NCI-H82 treated with DMSO at 0.1 percent for 48 hours (cell line): ENCODE measurements around the gene POLD3.
A peak's percentile ranks its signal among the peaks of the same experiment; 100 is the strongest.

ENCODE experiments used
- DNase-seq: peaks from one replicate; lab custom pipeline; 2025; ENCODE audit not compliant: unreplicated experiment; lab: John Stamatoyannopoulos, UW

POLD3 gene

DNA sequence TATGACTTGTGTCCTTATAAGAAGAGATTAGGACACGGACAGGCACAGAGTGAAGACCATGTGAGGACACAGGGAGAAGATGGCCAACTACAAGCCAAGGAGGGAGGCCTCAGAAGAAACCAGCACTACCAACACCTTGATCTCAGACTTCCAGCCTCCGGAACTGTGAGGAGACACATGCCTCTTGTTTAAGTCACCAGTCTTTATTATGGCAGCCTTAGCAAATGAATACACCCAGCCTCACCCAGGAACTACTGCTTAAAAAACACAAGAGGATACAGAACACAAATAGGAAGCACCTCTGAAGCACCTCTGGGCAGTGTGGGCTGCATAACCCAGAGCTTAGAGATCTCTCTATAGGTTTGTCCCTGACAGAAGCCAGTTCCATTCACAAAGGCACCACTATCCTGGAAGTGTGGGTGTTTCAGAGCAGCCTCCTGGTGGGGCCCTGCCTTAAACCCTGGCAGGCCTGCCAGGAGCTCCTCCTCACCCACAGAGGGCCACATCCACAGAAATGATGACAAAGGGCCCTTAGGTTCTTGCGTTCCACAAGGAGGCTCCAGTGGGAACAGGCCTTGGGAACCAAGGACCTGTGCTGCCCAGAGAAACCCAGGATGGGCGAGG is 80.1 kb downstream of the POLD3 start:
- DNase-seq = no peak

DNA sequence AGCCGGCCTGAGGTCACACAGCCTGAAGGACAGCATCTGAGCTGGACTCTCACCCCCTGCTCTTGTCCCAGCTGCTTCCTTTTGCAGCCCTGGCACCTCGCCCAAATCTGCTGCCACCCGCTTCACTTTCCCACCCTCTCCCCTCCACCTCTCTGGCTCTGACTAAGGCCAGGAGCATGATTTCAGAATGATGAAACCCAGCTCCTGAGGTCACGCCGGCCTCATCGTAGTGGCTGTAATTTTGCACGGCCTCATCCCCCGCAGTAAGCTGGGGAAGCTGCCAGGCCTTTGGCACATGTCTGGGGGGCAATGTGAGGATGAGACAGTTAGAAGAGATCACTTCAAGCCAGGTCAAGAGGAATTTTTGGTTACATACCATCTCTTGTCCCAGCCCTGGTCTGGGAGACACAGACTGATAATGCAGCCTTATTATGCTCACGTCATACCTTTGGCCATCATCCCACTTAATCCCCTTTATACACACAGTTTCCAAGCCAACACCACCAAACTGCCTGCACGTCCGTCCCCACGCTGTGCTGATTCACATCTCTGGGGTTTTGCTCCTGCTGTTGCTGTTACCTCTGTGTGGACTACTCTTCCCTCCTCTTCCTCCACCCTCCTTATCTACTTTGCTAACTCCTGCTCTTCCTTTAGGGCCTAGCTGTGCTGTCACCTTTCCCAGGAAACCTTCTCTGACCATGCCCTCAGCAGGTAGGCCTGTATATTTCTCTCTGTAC is 80.7 kb downstream of the POLD3 start:
- peak; percentile 37 for DNase-seq

DNA sequence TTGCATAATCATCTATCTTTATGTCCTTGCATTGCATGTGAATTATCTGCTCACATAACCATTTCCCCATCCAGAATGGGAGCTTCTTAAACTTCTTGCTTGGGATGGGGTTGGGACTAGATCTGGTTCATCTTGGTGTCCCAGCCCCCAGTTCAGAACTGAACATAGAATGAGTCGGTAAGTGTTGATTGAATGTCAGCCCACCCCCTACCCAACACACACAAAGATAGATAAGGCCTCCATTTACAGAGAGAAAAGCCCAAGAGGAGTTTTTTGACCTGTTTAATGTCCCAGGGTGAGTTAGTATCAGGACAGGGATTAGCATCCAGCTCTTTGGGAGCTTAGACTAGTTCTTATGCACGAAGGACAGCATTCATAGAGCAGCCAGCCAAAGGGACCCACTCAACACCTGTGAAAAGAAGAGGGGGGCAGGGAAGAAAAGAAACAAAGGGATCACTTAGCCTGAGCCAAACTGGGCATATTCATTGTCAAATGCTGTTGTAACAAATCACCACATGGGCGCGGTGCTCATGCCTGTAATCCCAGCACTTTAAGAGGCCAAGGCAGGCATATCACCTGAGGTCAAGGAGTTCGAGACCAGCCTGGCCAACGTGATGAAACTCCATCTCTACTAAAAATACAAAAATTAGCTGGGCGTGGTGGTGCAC is 81.4 kb downstream of the POLD3 start:
- no peak for DNase-seq

DNA sequence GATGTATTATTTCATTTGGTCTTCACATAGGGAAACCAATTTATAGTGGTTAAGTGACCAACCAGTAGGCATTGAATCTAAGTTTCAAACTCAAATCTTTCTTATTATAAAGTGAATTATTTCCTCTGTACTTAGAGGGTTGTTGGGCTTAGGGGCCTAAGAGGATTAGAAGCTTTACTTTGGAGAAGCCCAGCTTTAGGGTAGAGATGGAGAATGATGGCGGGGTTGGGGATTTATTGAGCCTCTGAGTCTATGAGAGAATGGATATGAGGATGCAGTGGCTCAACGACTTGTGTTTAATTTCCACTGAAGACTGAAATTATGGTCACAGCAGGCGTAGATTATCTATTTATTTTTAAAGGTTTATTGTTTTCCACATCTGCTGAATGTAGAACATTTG is 83.4 kb downstream of the POLD3 start:
- peak; percentile 82 for DNase-seq

DNA sequence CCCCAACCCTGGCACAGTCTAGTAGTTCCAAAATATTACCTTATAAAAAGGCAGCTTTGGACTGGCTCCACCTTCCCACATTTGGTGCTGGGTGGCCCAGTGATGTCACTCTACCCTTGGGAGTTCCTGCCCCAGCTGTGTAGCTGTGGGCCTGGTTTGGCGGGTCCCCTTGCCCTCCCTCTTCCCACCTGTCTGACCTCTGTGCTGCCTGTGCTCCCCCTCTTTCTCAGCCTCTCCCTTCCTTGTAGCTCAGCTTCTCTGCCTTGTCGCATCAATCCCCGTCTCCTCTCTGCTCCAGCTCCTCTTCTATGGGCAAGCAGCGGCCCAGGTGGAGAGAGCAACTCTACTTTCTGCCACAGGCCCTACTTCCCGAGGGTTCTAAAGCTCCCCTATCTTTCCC is 84.2 kb downstream of the POLD3 start:
- DNase-seq = no peak

- DNase-seq = no peak
Measured at GRCh38 chr11:74677131-74677530, 84.7 kb downstream of the POLD3 start.

GRCh38 chr11:74678041-74678440 is 85.7 kb downstream of the POLD3 start:
- no peak for DNase-seq

- DNase-seq = no peak
Measured at GRCh38 chr11:74678591-74679512, 86.5 kb downstream of the POLD3 start.

- DNase-seq = no peak
Measured at GRCh38 chr11:74679513-74679865, 87.1 kb downstream of the POLD3 start.

DNA sequence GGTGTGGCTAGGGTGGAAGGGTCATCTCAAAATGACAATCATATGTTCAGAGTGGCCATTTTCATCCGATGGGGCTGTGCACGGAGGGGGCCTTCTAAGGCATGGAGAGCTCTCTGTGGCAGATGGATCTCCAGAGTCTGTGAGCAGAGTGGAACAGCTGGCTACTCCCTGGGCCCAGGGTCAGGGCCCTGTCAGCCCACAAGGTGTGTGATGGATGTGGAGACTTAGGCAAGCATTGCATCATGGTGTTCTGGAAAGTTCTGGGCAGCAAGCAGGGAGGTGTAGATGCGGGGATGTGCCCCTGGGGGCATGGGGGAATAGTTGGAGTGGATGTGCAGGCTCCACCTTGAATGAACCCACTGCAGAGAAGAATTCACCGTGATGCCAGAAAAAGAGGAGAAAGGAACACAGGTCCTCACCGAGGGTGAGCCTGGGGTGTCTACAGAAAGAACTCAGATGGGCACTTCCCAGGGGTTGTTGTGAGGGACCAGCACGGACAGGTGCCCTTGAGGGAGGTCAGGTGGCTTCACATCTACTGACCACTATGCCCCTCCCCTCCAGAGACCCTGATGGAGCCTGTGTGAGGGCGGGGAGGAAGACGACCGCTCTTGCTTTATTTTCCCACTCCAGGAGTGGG is 87.8 kb downstream of the POLD3 start:
- no peak for DNase-seq

GRCh38 chr11:74680703-74681531 is 88.5 kb downstream of the POLD3 start:
- no peak for DNase-seq

DNA sequence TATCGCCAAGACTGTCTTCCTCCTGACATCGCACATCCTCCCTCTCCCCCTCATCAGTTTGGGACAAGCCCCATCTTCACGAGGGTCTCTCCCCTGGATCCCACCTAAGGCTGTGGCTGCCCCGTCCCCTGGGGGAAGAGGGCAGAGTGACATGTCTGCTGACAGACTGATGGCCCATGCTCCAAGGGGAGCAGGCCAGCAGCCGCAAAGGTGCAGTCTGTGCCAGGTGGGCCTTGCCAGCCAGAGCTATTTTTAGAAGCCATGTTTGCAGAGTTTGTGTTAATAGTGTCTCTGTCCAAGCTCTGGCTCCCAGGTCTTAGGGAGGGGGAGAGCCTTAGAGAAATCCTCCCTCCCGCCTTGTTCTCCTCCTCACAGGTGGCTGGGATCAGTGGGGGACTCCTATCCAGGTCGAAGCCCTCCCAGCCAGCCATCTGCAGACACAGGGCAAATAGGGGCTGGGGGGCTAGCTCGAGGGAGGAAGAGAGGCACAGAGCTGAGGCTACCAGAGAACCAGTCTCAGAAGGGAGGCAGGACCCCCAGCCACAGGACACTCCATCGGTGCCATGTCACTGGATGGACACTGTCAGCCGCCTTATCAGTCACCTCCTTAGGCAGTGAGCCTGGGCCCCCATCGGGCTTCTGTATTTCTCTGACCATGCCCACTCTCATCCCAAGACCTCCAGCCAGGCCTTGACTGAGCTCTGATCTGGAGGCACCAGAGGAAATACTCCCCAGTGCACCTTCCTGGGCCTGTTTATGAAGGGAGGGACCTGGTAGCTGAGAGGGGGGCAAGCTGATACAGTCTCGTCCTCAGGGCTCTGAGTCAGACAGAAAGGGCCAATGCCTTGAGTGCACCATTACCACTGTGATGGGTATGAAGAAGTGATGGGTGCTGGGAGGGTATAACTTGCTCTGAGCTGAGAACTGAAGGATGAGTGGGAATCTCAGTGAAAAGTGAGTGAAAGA is 89.6 kb downstream of the POLD3 start:
- DNase-seq = no peak

- DNase-seq = no peak
Measured at GRCh38 chr11:74682731-74683278, 90.4 kb downstream of the POLD3 start.

DNA sequence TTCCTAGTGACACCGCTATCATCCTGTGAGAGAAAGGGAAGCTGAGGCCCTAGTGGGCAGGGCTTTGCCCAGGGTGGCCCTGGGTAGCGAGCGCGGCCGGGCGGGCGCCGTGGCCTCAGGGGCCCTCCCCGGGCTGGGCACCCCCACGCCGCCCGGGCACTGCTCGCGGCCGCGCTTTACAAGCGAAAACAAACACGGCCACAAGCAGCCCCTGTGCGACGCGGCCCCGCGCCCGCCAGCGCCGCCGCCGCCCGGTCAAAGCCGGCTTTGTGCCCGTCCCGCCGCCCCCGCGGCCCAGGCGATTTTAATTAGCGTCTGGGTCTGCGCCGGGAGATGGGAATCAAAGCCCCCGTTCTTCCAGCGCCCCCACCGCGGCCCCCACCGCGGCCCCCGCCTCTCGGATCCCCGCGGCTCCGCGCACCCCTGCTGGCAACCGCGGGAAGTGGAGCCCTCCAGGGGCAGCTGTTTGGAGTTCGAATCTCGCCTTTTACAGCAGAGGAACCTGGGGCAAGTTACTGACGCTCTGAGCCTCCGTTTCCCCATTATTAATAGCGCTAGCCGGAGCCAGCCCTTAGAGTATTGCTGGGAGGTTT is 91.0 kb downstream of the POLD3 start:
- DNase-seq = no peak

GRCh38 chr11:74683941-74684481 is 91.6 kb downstream of the POLD3 start:
- no peak for DNase-seq

DNA sequence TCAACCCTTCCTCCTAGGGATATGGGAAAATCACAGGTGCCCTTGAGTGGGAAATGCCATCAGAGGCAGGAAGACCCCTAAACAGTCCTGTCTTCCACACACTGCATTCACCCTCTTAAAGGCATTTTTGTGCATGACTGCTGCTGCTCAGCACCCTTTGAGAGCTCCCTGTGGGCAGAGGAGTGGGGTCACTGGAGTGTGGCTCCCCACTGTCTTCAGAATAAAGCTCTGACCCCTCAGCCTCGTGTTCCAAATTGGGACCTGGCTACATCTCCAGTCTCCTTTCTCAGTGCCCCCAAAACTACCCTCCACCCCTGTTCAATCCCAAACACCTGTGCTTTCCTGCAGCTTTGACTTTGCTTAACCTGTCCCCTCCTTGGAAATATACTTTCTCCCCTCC is 92.3 kb downstream of the POLD3 start:
- DNase-seq = no peak

- DNase-seq = no peak
Measured at GRCh38 chr11:74685338-74685737, 93.0 kb downstream of the POLD3 start.

DNA sequence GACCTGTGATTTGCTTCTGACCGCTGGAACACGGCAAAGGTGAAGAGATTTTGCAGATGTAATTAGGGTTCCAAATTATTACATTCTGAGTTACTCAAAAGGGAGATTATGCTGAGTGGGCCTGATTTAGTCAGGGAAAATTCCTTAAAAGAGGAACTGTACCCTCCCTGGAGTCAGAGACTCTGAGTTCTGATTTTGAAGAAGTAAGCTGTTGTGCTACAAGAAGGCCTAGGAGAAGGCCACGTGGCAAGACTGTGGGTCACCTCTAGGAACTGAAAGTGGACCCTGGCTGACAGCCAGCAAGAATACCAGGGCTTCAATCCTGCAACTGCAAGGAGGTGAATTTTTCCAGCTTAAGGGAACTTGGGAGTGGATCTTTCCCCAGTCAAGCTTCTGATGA is 93.5 kb downstream of the POLD3 start:
- no peak for DNase-seq
